NCI-H2081 (cell line): ENCODE results near the gene DDO.

Experiments
- DNase-seq, 2 experiments: peaks; one replicate each; lab custom pipeline; 2025; lab: John Stamatoyannopoulos, UW

The DDO gene

DNA sequence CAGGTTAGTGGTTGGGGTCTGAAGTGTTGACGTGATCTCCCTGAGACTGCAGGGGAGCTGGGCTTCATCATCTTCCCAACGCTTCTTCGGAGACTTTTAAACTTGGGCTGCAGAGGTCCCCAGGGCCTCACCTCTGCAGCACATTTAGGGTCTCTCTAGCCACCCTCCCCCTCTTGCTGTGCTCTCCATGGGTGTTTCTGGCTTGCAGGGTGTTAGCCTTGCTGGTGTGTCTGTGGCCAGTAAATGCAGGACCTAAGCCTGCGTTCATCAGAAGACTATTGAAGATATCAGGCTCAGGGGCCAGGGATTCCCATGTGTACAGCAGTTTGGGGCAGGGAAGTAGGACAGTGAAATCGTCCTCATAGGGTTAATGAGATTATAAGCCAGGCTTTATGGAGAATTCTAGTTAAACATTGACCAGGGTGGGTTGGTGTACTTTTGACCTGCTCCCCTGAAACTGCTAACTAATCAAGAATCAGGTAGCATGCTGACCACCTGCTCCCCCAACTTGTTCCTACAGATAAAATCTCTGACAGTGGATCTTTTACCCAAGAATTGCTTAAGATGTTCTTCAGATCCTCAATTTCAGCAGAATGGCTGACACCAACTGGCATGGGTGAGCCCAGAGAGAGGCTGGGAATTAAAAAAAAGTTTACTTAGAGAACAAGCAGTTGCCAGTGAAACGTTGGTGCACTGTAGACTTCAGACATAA lies 3.8 kb upstream of the DDO start:
- DNase-seq: no peak

GRCh38 chr6:110418594-110418993 lies 3.2 kb upstream of the DDO start:
- no peak for DNase-seq

DNA sequence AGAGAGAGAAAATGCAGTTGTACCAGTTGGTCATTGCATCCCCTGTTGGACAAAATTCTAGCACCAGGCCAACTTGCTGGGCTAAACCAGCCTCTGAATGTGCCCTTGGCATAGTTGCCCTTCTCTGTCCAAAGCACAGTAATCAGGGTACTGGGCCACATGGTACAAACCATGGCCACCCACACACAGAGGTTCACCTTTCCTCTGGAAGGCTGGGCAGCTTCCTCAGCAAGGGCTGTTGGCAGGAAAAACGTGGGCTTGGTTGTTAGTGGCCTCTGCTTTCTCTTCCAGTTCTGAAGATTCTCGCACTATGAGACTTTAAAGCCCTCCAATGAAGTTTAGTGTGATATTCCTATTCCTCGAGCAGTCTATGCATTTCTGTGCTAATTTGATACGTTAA lies 706 bp downstream of the DDO start:
- no peak for DNase-seq

- no peak for DNase-seq
Observed at GRCh38 chr6:110412360-110412759, 3.0 kb downstream of the DDO start.

- no peak for DNase-seq
Observed at GRCh38 chr6:110410511-110410910, 4.9 kb downstream of the DDO start.

DNA sequence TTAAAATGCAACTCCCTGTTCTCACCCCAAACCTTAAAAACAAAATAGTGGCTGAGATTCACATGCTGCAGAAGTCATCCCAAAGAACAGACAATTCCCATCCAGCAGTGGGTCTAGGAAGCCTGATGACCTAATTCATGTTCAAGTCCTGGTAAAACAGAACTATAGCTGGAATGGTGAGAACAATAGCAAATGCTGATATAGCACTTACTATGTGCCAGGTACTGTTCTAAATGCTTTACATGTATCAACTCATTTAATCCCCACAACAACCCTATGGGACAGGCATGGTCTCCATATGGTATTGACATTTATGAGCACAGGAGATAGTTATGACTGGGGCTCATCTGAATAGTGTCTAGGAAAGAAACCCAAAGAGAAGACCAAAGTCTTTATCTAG lies 5.6 kb downstream of the DDO start:
- DNase-seq: no peak

- peak; percentile 5 to 9 for DNase-seq
Observed at GRCh38 chr6:110408901-110409300, 6.5 kb downstream of the DDO start.

GRCh38 chr6:110404607-110405006 lies 10.8 kb downstream of the DDO start:
- DNase-seq: no peak

GRCh38 chr6:110401585-110402176 lies 13.7 kb downstream of the DDO start:
- DNase-seq: no peak

- DNase-seq: no peak
Observed at GRCh38 chr6:110400208-110400607, 15.2 kb downstream of the DDO start.

DNA sequence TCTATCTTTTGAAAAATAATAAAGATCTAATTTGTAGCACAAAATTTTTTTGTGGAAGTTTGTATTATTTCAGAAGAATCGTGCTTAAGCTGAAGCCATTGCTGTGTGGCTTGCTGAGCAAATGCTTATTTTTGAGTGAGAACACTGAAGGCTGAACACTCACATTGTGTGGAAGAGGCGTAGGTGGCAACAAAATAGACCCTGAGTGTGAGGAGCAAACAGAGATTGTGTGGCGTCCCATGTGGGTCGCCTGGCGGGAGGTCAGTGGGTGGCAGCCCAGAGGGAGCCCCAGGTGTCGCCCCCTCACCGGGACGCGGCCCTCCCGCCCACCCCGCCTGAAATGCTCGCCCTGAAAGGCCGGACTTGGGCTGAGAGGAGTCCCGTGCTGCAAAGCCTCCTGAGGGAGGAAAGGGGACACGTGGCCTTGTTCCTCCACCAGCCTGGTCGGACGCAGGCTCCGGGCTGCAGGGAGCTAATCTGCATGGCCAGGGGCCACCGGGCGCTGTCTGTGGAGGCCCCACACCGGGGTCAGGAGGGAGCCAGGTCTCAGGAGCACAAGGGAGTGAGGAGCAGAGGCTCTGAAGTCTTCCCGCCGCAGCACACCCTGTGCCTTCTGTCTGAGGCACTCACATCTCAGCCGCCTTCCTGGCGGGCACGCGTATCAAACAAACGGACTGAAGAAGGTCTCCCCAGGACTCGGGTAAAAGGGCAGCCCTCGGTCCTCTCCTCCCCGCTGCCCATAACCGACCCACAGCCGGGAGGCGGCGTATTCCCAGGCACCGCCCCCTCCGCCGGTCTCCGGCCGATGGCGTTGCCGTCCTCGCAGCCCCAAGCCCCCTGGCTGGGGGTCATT lies 15.9 kb downstream of the DDO start:
- DNase-seq: no peak

DNA sequence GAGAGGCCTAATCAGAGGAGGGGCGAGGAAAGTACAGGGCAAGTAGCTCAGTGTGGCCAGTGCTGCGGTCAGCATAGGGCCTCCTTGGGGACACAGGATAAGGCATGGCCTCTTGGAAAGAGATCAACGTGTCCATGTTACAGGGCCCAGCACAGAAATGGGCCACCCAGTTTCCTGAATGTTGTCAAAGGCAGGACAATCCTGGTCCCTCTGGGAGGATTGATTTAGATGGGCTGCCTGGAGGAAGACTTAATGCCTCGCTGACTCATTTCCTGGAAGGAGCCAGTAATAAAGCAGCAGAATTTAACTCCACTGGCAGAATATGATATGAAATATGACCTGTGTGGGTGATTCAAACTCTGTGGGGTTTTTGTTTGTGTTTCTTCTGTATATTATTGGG lies 16.6 kb downstream of the DDO start:
- DNase-seq: no peak

- DNase-seq: no peak
Observed at GRCh38 chr6:110395221-110395620, 20.2 kb downstream of the DDO start.

DNA sequence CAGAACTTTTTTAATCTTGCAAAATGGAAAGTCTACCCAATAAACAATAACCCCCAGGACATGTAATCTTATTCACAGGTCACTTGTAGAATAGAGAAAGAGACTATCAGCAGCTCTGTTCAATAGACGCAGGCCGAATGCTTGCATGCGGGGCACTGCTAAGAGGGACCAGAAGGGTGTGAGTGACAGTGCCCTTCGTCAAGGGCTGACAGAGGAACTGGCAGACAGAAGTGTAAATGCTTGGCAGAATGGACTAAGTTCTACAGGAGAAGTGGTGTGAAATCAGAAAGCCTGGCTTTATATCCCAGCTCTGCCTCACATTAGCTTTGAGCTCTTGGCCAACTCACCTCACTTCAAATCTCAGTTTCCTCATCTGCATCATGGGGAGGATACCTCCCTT lies 21.0 kb downstream of the DDO start:
- no peak for DNase-seq

GRCh38 chr6:110392727-110393126 lies 22.6 kb downstream of the DDO start:
- DNase-seq: no peak

- no peak for DNase-seq
Observed at GRCh38 chr6:110390404-110390803, 25.0 kb downstream of the DDO start.

DNA sequence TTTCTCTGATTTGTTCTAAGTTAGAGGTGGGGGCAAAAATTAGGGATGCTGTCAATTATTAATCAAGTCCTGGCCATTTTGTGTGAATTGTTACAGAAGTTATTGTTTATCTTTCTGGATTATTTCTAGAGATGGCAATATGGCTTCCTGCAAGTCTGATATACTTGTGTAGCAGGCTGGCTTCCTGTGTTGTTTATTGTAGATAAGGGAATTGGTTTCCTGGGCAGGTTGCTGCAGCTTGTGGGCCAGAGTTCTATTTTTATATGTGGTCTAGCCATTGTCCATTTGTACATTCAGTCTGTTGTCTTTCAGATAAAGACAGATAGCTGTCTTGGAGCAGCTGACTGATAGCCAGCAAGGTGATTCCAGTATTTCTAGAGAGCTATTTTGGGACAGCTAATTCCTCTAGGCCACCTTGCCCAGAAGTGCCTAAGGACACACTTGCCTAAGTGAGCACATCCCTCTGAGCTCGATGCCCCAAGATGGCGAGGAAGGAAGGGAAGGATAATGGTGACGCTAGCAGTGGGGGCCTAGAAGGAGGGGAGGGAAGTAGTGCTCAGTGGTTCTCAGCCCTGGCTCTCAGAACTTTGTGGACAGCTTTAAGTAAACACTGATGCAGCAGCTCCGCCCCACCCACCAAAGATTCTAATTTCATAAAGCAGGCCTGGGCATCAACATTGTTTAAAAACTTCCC lies 25.5 kb downstream of the DDO start:
- DNase-seq: no peak

GRCh38 chr6:110387986-110388385 lies 27.4 kb downstream of the DDO start:
- DNase-seq: no peak

GRCh38 chr6:110385458-110385863 lies 29.9 kb downstream of the DDO start:
- no peak for DNase-seq

DNA sequence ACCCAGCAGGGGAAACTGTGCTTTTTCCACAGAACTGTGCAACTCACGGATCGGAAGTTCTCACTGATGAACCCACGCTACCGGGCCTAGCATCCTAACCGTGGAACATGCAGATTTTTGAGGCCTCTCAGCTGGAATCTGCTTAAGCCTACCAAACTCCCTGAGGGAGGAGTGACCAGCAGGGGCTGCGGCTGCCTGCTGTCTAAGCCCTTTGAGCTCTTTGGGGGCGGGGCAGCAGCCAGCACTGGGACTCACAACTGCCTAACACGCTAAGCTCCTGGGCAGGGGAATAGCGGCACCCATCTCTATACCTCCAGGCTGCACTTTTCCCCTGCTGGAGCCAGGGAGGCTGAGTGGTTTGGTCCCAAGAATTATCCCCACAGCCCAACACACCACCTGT lies 36.8 kb downstream of the DDO start:
- DNase-seq: no peak

GRCh38 chr6:110369066-110369465 lies 46.3 kb downstream of the DDO start:
- DNase-seq: no peak

- no peak for DNase-seq
Observed at GRCh38 chr6:110368284-110368683, 47.1 kb downstream of the DDO start.

GRCh38 chr6:110367825-110368224 lies 47.5 kb downstream of the DDO start:
- no peak for DNase-seq
